Measurements from ENCODE around the gene CPS1.

- TF ChIP-seq, protein P1, sequence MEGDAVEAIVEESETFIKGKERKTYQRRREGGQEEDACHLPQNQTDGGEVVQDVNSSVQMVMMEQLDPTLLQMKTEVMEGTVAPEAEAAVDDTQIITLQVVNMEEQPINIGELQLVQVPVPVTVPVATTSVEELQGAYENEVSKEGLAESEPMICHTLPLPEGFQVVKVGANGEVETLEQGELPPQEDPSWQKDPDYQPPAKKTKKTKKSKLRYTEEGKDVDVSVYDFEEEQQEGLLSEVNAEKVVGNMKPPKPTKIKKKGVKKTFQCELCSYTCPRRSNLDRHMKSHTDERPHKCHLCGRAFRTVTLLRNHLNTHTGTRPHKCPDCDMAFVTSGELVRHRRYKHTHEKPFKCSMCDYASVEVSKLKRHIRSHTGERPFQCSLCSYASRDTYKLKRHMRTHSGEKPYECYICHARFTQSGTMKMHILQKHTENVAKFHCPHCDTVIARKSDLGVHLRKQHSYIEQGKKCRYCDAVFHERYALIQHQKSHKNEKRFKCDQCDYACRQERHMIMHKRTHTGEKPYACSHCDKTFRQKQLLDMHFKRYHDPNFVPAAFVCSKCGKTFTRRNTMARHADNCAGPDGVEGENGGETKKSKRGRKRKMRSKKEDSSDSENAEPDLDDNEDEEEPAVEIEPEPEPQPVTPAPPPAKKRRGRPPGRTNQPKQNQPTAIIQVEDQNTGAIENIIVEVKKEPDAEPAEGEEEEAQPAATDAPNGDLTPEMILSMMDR (IDR thresholded peaks at IDR 0.05; ENCODE audit: low read length) = no peak
- no peak for TF ChIP-seq EZH2 (IDR thresholded peaks at IDR 0.05; ENCODE audit: borderline replicate concordance, low read length)
Observed at GRCh38 chr2:210635257-210635656, 78.9 kb downstream of the CPS1 start.

Measured in OCI-LY1 (cell line).